K562 (cell line): ENCODE measurements around the gene CCDC124. TPM values are rescaled to one million over a fixed set of nuclear protein-coding genes. Genes with fewer than 3 reads are reported as not detected.

Experiments
- BACH1 ChIP-seq: fragments of 200-800 bp; sonication (Bioruptor generic); IDR thresholded peaks from 2 replicates; pipeline ENCODE4 v1.6.1; 2016; ENCODE audit warnings: missing genetic modification characterization, missing compliant biosample characterization
- DIDO1 ChIP-seq: fragments of 450-650 bp; IDR thresholded peaks from 2 replicates; pipeline ENCODE4 v1.6.1; 2016; ENCODE audit warnings: low read depth, missing biosample characterization, missing genetic modification characterization
- FIP1L1 ChIP-seq: fragments of 200-400 bp; formaldehyde crosslinking; IDR thresholded peaks from 2 replicates; pipeline ENCODE4 v1.6.1; 2018; ENCODE audit warnings: mild to moderate bottlenecking, low read depth, low read length; ENCODE audit not compliant: poor library complexity, severe bottlenecking
- FOSL1 ChIP-seq: fragments of 200-800 bp; sonication (Bioruptor generic); conservative IDR thresholded peaks from 2 replicates; pipeline ENCODE4 v1.6.1; 2016; ENCODE audit warnings: missing genetic modification characterization, missing compliant biosample characterization
- GMEB1 ChIP-seq: fragments of 250-450 bp; sonication (Bioruptor Pico); IDR thresholded peaks from 2 replicates; pipeline ENCODE4 v1.4.0; 2020; ENCODE audit warnings: mild to moderate bottlenecking
- KLF16 ChIP-seq: IDR thresholded peaks from 2 replicates; pipeline ENCODE4 v1.6.1; 2016; ENCODE audit warnings: antibody characterized with exemption
- MAFG ChIP-seq: fragments of 450-650 bp; conservative IDR thresholded peaks from 2 replicates; pipeline ENCODE4 v1.6.1; 2016; ENCODE audit warnings: missing genetic modification characterization, missing compliant biosample characterization
- NFIX ChIP-seq: fragments of 250-450 bp; sonication (Bioruptor Pico); IDR thresholded peaks from 2 replicates; pipeline ENCODE4 v1.4.0; 2020; ENCODE audit warnings: low read depth, mild to moderate bottlenecking, moderate library complexity
- POLR2H ChIP-seq: IDR thresholded peaks from 2 replicates; pipeline ENCODE4 v1.6.1; 2016; ENCODE audit warnings: missing genetic modification characterization, low read depth, mild to moderate bottlenecking, control low read depth, missing compliant biosample characterization, moderate library complexity
- SIN3B ChIP-seq: fragments of 450-650 bp; IDR thresholded peaks from 2 replicates; pipeline ENCODE4 v1.6.1; 2017; ENCODE audit warnings: low read depth, mild to moderate bottlenecking, moderate library complexity
- TBL1XR1 ChIP-seq, 2 experiments: IDR thresholded peaks; 2 replicates each; pipeline ENCODE4 v1.6.1; 2012; ENCODE audit warnings: improper control_type of control experiment in 2 of 2, low read length in 2 of 2, mild to moderate bottlenecking in 1 of 2
- ZBTB40 ChIP-seq, 2 experiments: fragments of 450-650 bp in 1 of 2; sonication (generic) in 1 of 2; formaldehyde crosslinking in 1 of 2; IDR thresholded peaks; 2 replicates each; pipeline versions ENCODE4 v1.7.1 to v1.9.0; 2016 to 2022; ENCODE audit warnings: inconsistent platforms in 1 of 2, mild to moderate bottlenecking in 1 of 2, missing genetic modification reagents in 1 of 2
- ZNF511 ChIP-seq: sonication (generic); formaldehyde crosslinking; IDR thresholded peaks from 2 replicates; pipeline ENCODE4 v1.8.0; 2022; ENCODE audit warnings: mild to moderate bottlenecking, missing genetic modification reagents
- ZNF707 ChIP-seq: fragments of 250-450 bp; sonication (Bioruptor Pico); conservative IDR thresholded peaks from 2 replicates; pipeline ENCODE4 v1.8.0; 2022; ENCODE audit warnings: inconsistent platforms, mild to moderate bottlenecking, moderate library complexity
- polyA plus RNA-seq, 8 experiments: library from polyadenylated mRNA; depleted of rRNA in 4 of 8; stranded (reverse) in 5 of 8; unstranded in 3 of 8; fragments of >200 nt; fragmentation: Nextera tagmentation in 2 of 8; fragmentation: Illumina TruSeq in 1 of 8; extraction: Ambion mirVana in 2 of 8; extraction: Trizol in 1 of 8; gene quantifications; 2 replicates each; pipeline versions ENCODE4 v1.2.1 to v1.2.3, GENCODE V29; 2011 to 2014; ENCODE audit warnings: inconsistent platforms in 1 of 8, missing spikeins in 1 of 8
- total RNA-seq, 7 experiments: library from RNA; depleted of rRNA in 6 of 7; stranded (reverse); fragments of >200 nt in 6 of 7; fragmentation: Illumina TruSeq in 2 of 7; extraction: Trizol in 2 of 7; gene quantifications; 2 replicates each; pipeline versions ENCODE4 v1.2.1 to v1.2.3, GENCODE V29; 2011 to 2021; ENCODE audit warnings: low replicate concordance in 1 of 7

The CCDC124 gene
- total and polyA plus RNA-seq, 9 of the 15 experiments (the other 6 are each of a cell fraction or from before 2014, with no cell fraction given) = 5.8 to 234 (median 40.1) TPM

GRCh38 chr19:17932485-17933338 lies at the start of gene CCDC124 (continued):
- peak; percentile 75 for TF ChIP-seq GMEB1 (CRISPR knock-in tag)
- 0 out of 2 replicates have a peak, but pooled peaks have one; percentile 39 for TF ChIP-seq ZNF707 (CRISPR knock-in tag)
- TF ChIP-seq DIDO1 (tag) = peak; percentile 96
- peak; percentile 89 for TF ChIP-seq SIN3B
- TF ChIP-seq MAFG (tag) = 0 out of 2 replicates have a peak, but pooled peaks have one; percentile 18
- peak; percentile 96 for TF ChIP-seq BACH1 (tag)
- TF ChIP-seq FIP1L1 = no peak
- TF ChIP-seq FOSL1 = peak; percentile 83
- TF ChIP-seq NFIX (CRISPR knock-in tag) = no peak
- TF ChIP-seq KLF16 = peak; percentile 66; the same call in 1 of the 2 replicates
- TF ChIP-seq ZNF511 (CRISPR knock-in tag) = peak; percentile 46; the same call in 1 of the 2 replicates
- TF ChIP-seq POLR2H = no peak
- TF ChIP-seq TBL1XR1 (IDR thresholded peaks at IDR 0.05; ENCODE audit: low read length in 2 of 2) = peak; percentile 52 to 84; a peak in 3 of 4 replicates
- TF ChIP-seq ZBTB40 (IDR thresholded peaks at IDR 0.05) = peak; percentile 67; the same call in 1 of the 2 replicates
- no peak for TF ChIP-seq ZBTB40 (CRISPR knock-in tag; IDR thresholded peaks at IDR 0.05)
